GM21381 (cell line): ENCODE measurements around the gene PSMG4.

ENCODE experiments used
- ATAC-seq: cut with Tn5 transposase; IDR thresholded peaks from one replicate; pipeline ENCODE4 v1.9.1; 2021; ENCODE audit warnings: mild to moderate bottlenecking, moderate library complexity; ENCODE audit not compliant: unreplicated experiment

PSMG4 gene

DNA sequence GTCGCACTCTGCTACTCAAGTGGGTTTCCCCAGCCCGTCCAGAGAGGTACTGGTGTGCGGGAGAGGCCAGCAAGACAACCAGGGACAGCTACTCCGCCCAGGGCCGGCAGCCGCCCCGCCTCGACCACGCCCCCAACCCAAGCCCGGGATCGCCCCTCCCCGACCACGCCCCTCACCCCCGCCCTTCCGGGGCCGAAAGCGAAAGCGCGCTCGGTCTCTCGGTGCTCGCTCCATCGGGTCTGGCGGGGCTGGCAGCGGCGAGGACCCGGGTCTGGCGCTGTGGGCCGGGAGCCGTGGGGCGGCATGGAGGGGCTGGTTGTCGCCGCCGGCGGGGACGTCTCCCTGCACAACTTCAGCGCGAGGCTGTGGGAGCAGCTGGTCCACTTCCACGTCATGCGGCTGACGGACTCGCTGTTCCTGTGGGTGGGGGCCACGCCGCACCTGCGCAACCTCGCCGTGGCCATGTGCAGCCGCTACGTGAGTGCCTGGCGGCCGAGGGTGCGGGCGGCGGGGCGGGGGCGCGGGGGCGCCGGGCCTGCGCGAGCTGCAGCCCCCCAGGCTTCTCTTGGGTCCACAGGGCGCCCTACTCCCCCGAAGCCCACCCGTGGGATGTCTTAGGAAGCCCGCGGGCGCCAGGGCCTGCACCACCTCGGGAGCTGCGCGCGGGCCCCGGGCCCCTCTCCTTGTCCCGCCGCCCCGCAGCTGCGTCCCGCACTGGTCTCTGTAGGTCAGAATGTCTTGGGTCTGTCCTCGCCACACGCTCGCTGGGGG is at the start of gene PSMG4:
PSMG4 (plus strand) TSS at position 228 of the 771 bp plus-strand sequence; CDS start at position 304, 76 bp downstream.
- peak; percentile 74 for ATAC-seq

GRCh38 chr6:3209114-3210023 is 49.4 kb upstream of the PSMG4 start:
- ATAC-seq: peak; percentile 64

- peak; percentile 14 for ATAC-seq
Observed at GRCh38 chr6:3210024-3210610, 48.6 kb upstream of the PSMG4 start.

GRCh38 chr6:3211681-3212080 is 47.1 kb upstream of the PSMG4 start:
- no peak for ATAC-seq

GRCh38 chr6:3212261-3212660 is 46.5 kb upstream of the PSMG4 start:
- no peak for ATAC-seq

- no peak for ATAC-seq
Observed at GRCh38 chr6:3213334-3213695, 45.4 kb upstream of the PSMG4 start.

DNA sequence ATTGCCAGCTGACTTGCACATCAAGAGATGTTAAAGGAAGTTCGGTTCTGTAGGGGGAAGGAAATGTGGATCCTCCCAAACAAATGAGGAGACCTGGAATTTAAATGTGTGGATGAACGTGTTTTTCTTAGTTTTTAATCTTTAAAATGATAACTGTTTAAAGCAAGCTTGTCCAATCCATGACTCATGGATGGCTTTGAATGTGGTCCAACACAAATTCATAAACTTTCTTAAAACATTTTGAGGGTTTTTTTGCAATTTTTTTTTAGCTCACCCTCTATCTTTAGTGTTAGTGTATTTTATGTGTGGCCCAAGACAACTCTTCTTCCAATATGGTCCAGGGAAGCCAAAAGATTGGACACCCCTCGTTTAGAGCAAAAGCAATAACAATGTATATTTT is 43.8 kb upstream of the PSMG4 start:
- ATAC-seq: no peak

GRCh38 chr6:3217286-3217685 is 41.5 kb upstream of the PSMG4 start:
- ATAC-seq: no peak

GRCh38 chr6:3218266-3218665 is 40.5 kb upstream of the PSMG4 start:
- no peak for ATAC-seq

- ATAC-seq: no peak
Observed at GRCh38 chr6:3220366-3220765, 38.4 kb upstream of the PSMG4 start.

GRCh38 chr6:3221578-3221977 is 37.2 kb upstream of the PSMG4 start:
- no peak for ATAC-seq

DNA sequence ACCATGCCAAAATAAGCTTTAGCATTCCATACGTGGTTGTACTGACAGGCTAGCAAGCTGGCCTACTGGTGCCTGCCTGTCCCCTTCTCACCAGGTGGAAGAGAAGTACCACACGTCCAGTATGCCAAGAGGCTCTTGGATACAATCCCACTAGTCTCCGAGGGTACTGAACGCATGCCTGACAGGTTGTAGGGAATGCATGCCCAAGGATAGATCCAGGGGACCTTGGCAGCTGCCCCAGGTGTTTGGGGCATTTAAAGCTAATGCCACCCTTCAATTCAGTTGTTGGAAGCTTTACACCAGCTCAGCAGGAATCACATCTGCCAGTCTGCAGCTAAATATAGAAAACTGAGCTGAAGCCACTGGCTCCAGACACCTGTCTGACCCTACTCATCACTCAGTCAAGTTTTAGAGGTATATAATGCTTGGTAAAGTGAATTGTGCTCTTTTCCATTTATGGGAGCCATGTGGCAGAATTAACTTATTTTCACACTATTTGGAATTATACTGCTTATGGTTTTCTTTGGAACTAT is 36.2 kb upstream of the PSMG4 start:
- no peak for ATAC-seq

- no peak for ATAC-seq
Observed at GRCh38 chr6:3226042-3226441, 32.7 kb upstream of the PSMG4 start.

DNA sequence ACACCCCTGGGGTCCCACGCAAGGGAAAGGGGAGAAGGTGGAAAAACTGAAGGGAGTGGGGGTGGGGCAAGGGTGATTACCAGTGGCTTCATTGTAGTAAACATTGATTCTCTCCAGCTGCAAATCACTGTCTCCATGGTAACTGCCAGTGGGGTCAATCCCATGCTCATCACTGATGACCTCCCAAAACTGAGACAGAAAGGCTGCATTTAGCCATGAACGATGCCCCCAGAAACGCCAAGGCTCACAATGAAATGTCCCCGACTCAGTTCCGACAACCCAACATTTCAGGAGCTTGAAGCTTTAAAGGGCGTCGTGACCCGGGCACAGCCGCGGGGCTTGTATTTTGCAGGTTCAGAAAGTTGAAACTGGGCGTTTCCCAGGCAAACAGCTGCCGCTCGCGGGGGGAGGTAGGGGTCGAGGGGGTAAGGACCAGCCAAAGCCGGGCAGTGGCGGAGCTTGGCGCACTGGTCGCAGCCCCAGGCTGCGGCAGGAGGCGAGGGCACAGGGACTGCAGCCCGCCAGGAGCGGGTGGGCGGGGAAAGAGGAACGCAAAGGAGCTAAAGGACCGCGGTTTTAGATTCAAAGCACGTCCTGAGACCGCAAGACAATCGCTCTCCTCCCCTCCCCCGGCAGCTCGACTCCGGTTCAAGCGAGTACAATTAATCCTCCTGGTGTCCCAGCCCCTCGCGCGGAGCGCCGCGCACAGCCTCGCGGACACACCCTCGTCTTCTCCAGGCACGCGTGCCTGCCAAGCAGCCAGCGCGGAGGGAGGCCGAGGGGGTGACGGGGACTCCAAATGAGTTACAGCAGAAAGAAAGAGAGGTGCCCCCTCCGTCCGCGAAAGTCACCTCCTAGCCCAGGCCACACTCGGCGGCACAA is 32.0 kb upstream of the PSMG4 start:
- no peak for ATAC-seq

GRCh38 chr6:3227363-3228045 is 31.2 kb upstream of the PSMG4 start, which contains the start of gene TUBB2B:
Gene TUBB2B, minus strand, starts transcription at chr6:3227653. Its CDS starts 110 bp downstream, at chr6:3227543.
- no peak for ATAC-seq

- no peak for ATAC-seq
Observed at GRCh38 chr6:3228046-3228671, 30.6 kb upstream of the PSMG4 start.

GRCh38 chr6:3228771-3229565 is 29.8 kb upstream of the PSMG4 start:
- no peak for ATAC-seq

GRCh38 chr6:3229566-3230178 is 29.1 kb upstream of the PSMG4 start:
- ATAC-seq: no peak
